SHP77 treated with DMSO at 0.1 percent for 48 hours (cell line): ENCODE results near the gene TMPRSS13.
A peak's percentile ranks its signal among the peaks of the same experiment; 100 is the strongest.

ENCODE experiments used
- DNase-seq: peaks from one replicate; lab custom pipeline; 2025; lab: John Stamatoyannopoulos, UW

Gene TMPRSS13

GRCh38 chr11:117912497-117912896 lies 16.7 kb downstream of the TMPRSS13 start:
- DNase-seq, result no peak

GRCh38 chr11:117911694-117912093 lies 17.5 kb downstream of the TMPRSS13 start:
- no peak for DNase-seq

GRCh38 chr11:117910941-117911655 lies 18.1 kb downstream of the TMPRSS13 start:
- DNase-seq, result no peak

- DNase-seq, result no peak
These were observed 18.7 kb downstream of the TMPRSS13 start for GRCh38 chr11:117910525-117910924.

GRCh38 chr11:117909611-117910382 lies 19.4 kb downstream of the TMPRSS13 start:
- DNase-seq, result no peak

GRCh38 chr11:117908959-117909610 lies 20.1 kb downstream of the TMPRSS13 start:
- DNase-seq, result no peak

- DNase-seq, result no peak
These were observed 20.9 kb downstream of the TMPRSS13 start for GRCh38 chr11:117908109-117908895.

- peak; percentile 61 for DNase-seq
These were observed 21.7 kb downstream of the TMPRSS13 start for GRCh38 chr11:117907276-117908108.

GRCh38 chr11:117906710-117907109 lies 22.5 kb downstream of the TMPRSS13 start:
- no peak for DNase-seq

- DNase-seq, result no peak
These were observed 23.1 kb downstream of the TMPRSS13 start for GRCh38 chr11:117906126-117906525.

GRCh38 chr11:117905524-117905923 lies 23.7 kb downstream of the TMPRSS13 start:
- DNase-seq, result no peak

GRCh38 chr11:117903505-117904382 lies 25.5 kb downstream of the TMPRSS13 start:
- no peak for DNase-seq

GRCh38 chr11:117902001-117902845 lies 27.0 kb downstream of the TMPRSS13 start:
- DNase-seq, result no peak

- DNase-seq, result no peak
These were observed 27.6 kb downstream of the TMPRSS13 start for GRCh38 chr11:117901601-117902000.

GRCh38 chr11:117900720-117901440 lies 28.3 kb downstream of the TMPRSS13 start:
- no peak for DNase-seq

- DNase-seq, result no peak
These were observed 29.0 kb downstream of the TMPRSS13 start for GRCh38 chr11:117900121-117900648.

GRCh38 chr11:117898059-117898458 lies 31.1 kb downstream of the TMPRSS13 start:
- no peak for DNase-seq

- no peak for DNase-seq
These were observed 36.6 kb downstream of the TMPRSS13 start for GRCh38 chr11:117892651-117893050.
